A549 (cell line): Measurements from ENCODE around the gene DNAAF5. TPM values are rescaled to one million over a fixed set of nuclear protein-coding genes. Genes with fewer than 3 reads are reported as not detected.

Source experiments
- ATAC-seq, 2 experiments: fragments of 200-7000 bp in 1 of 2; fragments of >200 bp in 1 of 2; cut with Nextera tagmentation in 1 of 2; cut with Tn5 transposase in 1 of 2; 3 replicates each; pipeline versions ENCODE4 v1.8.0 to v1.9.1; 2018 to 2020; ENCODE audit warnings: mild to moderate bottlenecking in 1 of 2, moderate library complexity in 1 of 2
- CTCF ChIA-PET: fragments of 300-600 bp; sonication (Branson Sonifier 250); formaldehyde crosslinking; extraction: SDS; loops from one replicate; lab custom pipeline; 2021; ENCODE audit warnings: antibody characterized with exemption, inconsistent platforms; lab: Yijun Ruan, JAX
- POLR2A ChIA-PET: fragments of 350-600 bp; formaldehyde crosslinking; extraction: SDS; loops from one replicate; lab custom pipeline; 2021; ENCODE audit warnings: antibody characterized with exemption, inconsistent platforms; lab: Yijun Ruan, JAX
- DNase-seq, 2 experiments: peaks; one replicate each; pipeline versions ENCODE4 v3.0.0 to v3.0.0-alpha.2; 2011 to 2016; ENCODE audit warnings: low read depth in 1 of 2, low spot score in 1 of 2
- FAIRE-seq: peaks from 2 replicates; lab custom pipeline; 2011; peaks lifted over from hg19 to GRCh38; lab: Jason Lieb, UNC
- H3K27ac ChIP-seq, 2 experiments: fragments of >200 bp; sonication (Bioruptor Twin); formaldehyde crosslinking; 3 replicates each; pipeline ENCODE4 v1.5.1; 2016 to 2017
- H3K4me1 ChIP-seq: fragments of >200 bp; sonication (Bioruptor Twin); formaldehyde crosslinking; 3 replicates; pipeline ENCODE4 v1.6.1; 2016
- H3K4me2 ChIP-seq: fragments of >200 bp; sonication (Bioruptor Twin); formaldehyde crosslinking; 3 replicates; pipeline ENCODE4 v1.6.1; 2016
- H3K4me3 ChIP-seq: fragments of >200 bp; sonication (Bioruptor Twin); formaldehyde crosslinking; 3 replicates; pipeline ENCODE4 v1.5.1; 2016
- H3K9me3 ChIP-seq: fragments of >200 bp; sonication (Bioruptor Twin); formaldehyde crosslinking; 3 replicates; pipeline ENCODE4 v1.6.1; 2016
- BCL3 ChIP-seq: fragments of >200 bp; sonication (Bioruptor Twin); formaldehyde crosslinking; IDR thresholded peaks from 3 replicates; pipeline ENCODE4 v1.6.1; 2016
- BHLHE40 ChIP-seq: IDR thresholded peaks from 2 replicates; pipeline ENCODE4 v1.6.1; 2012; ENCODE audit warnings: low read depth, low read length, inconsistent platforms
- CBX8 ChIP-seq: fragments of 200-600 bp; sonication (generic); IDR thresholded peaks from 2 replicates; pipeline ENCODE4 v1.6.1; 2016
- ESRRA ChIP-seq: fragments of 150-350 bp; IDR thresholded peaks from 2 replicates; pipeline ENCODE4 v1.6.1; 2014; ENCODE audit warnings: mild to moderate bottlenecking, low read length, borderline replicate concordance
- FOSB ChIP-seq: fragments of 250-450 bp; sonication (Bioruptor Pico); IDR thresholded peaks from 2 replicates; pipeline ENCODE4 v1.5.0; 2020; ENCODE audit warnings: mild to moderate bottlenecking, moderate library complexity
- FOSL2 ChIP-seq, 2 experiments: fragments of 450-650 bp in 1 of 2; fragments of >200 bp in 1 of 2; sonication (Bioruptor Twin) in 1 of 2; formaldehyde crosslinking; IDR thresholded peaks; 2 replicates each; pipeline versions ENCODE4 v1.5.0 to v1.6.1; 2016 to 2020; ENCODE audit warnings: mild to moderate bottlenecking in 1 of 2, moderate library complexity in 1 of 2
- FOXS1 ChIP-seq: fragments of 250-450 bp; sonication (Bioruptor Pico); IDR thresholded peaks from 2 replicates; pipeline ENCODE4 v1.5.0; 2020; ENCODE audit warnings: mild to moderate bottlenecking, moderate library complexity
- KDM1A ChIP-seq: fragments of 200-600 bp; sonication (generic); IDR thresholded peaks from 2 replicates; pipeline ENCODE4 v1.6.1; 2016; ENCODE audit warnings: low read depth, mild to moderate bottlenecking
- KDM5A ChIP-seq: fragments of 200-600 bp; sonication (generic); IDR thresholded peaks from 2 replicates; pipeline ENCODE4 v1.6.1; 2016; ENCODE audit warnings: antibody characterized with exemption, mild to moderate bottlenecking
- MAFK ChIP-seq: fragments of 450-650 bp; IDR thresholded peaks from 2 replicates; pipeline ENCODE4 v1.6.1; 2014; ENCODE audit not compliant: partially characterized antibody
- MAX ChIP-seq: IDR thresholded peaks from 2 replicates; pipeline ENCODE4 v1.6.1; 2012
- NFE2L2 ChIP-seq: fragments of 150-350 bp; conservative IDR thresholded peaks from 2 replicates; pipeline ENCODE4 v1.6.1; 2014; ENCODE audit warnings: low read length
- NR3C1 ChIP-seq: fragments of >200 bp; sonication (Bioruptor Twin); formaldehyde crosslinking; IDR thresholded peaks from 3 replicates; pipeline ENCODE4 v1.6.1; 2017
- PBX3 ChIP-seq: IDR thresholded peaks from 2 replicates; pipeline ENCODE4 v1.6.1; 2012
- PHF8 ChIP-seq: fragments of 200-600 bp; sonication (generic); IDR thresholded peaks from 2 replicates; pipeline ENCODE4 v1.6.1; 2016; ENCODE audit warnings: low read depth, mild to moderate bottlenecking, antibody characterized with exemption, moderate library complexity, borderline replicate concordance
- POLR2A ChIP-seq: IDR thresholded peaks from 2 replicates; pipeline ENCODE4 v1.6.1; 2012; ENCODE audit warnings: mild to moderate bottlenecking, low read length
- POLR2AphosphoS2 ChIP-seq: conservative IDR thresholded peaks from 2 replicates; pipeline ENCODE4 v1.6.1; 2012; ENCODE audit warnings: low read length, improper control_type of control experiment, inconsistent platforms
- RARB ChIP-seq: fragments of 250-450 bp; sonication (Bioruptor Pico); IDR thresholded peaks from 2 replicates; pipeline ENCODE4 v1.8.0; 2021; ENCODE audit warnings: mild to moderate bottlenecking, moderate library complexity
- RNF2 ChIP-seq: fragments of 200-600 bp; sonication (generic); IDR thresholded peaks from 2 replicates; pipeline ENCODE4 v1.6.1; 2016; ENCODE audit warnings: low read depth, mild to moderate bottlenecking, antibody characterized with exemption, moderate library complexity, borderline replicate concordance
- SREBF2 ChIP-seq: fragments of 450-650 bp; IDR thresholded peaks from 2 replicates; pipeline ENCODE4 v1.6.1; 2014; ENCODE audit warnings: mild to moderate bottlenecking, moderate library complexity
- TP53 ChIP-seq: fragments of 250-450 bp; sonication (Bioruptor Pico); IDR thresholded peaks from 2 replicates; pipeline ENCODE4 v1.5.0; 2021; ENCODE audit warnings: mild to moderate bottlenecking, moderate library complexity
- ZC3H11A ChIP-seq: fragments of 450-650 bp; IDR thresholded peaks from 2 replicates; pipeline ENCODE4 v1.6.1; 2014; ENCODE audit warnings: antibody characterized with exemption, mild to moderate bottlenecking
- ZFP36 ChIP-seq: fragments of 450-650 bp; IDR thresholded peaks from 2 replicates; pipeline ENCODE4 v1.6.1; 2014; ENCODE audit warnings: borderline replicate concordance; ENCODE audit not compliant: partially characterized antibody
- ZSCAN20 ChIP-seq: fragments of 250-450 bp; sonication (Bioruptor Pico); IDR thresholded peaks from 2 replicates; pipeline ENCODE4 v1.8.0; 2022; ENCODE audit warnings: mild to moderate bottlenecking, moderate library complexity
- WGBS: methylation state at CpG from one replicate; pipeline ENCODE4 v1.1.6; 2017; ENCODE audit errors: missing lambda C conversion rate; 5-methylcytosine and 5-hydroxymethylcytosine counted together
- polyA plus RNA-seq, 4 experiments: library from polyadenylated mRNA; depleted of rRNA in 3 of 4; stranded (reverse); fragments of >200 nt; fragmentation: RNase III in 1 of 4; extraction: RNeasy Plus Mini Kit Qiagen cat#74134 plus additional on column Dnase treatment in 1 of 4; gene quantifications; 2 replicates in 3 of 4; 3 replicates in 1 of 4; pipeline ENCODE4 v1.2.3, GENCODE V29; 2011 to 2017

The DNAAF5 gene
- polyA plus RNA-seq, 2 of the 4 experiments (the other 2 are of a cell fraction): 27.8 to 34.7 TPM

- ChIA-PET CTCF (interaction anchor here (0.7 to 4.3 kb wide), 5 partner anchors 13 to 495 kb away, joined by 3 to 22 read pairs (median 5); no protein-coding TSS in a partner anchor), POLR2A (no interaction called here)
- peak overlapping the region; percentile 97 for H3K4me3 ChIP-seq
- no peaks in the 10 kb centered on the region for H3K9me3 ChIP-seq
- peaks cover 17% of the 10 kb centered on the region for H3K4me1 ChIP-seq
- FAIRE-seq (no peak), DNase-seq (peak; percentile 97 to 98), ATAC-seq (peak; percentile 91 to 95)
- H3K4me2 ChIP-seq: peak overlapping the region; percentile 95
- H3K27ac ChIP-seq: peak overlapping the region; percentile 89 to 95
- TF ChIP-seq NR3C1 (no peak), ZSCAN20 (CRISPR knock-in tag) (no peak), KDM1A (no peak), ESRRA (no peak), POLR2AphosphoS2 (no peak), SREBF2 (no peak), MAX (0 out of 2 replicates have a peak, but pooled peaks have one; percentile 21), BHLHE40 (no peak), RARB (CRISPR knock-in tag) (no peak), RNF2 (no peak), POLR2A (peak; percentile 53), ZFP36 (no peak), ZC3H11A (no peak), NFE2L2 (no peak), PBX3 (no peak), BCL3 (peak; percentile 78; the same call in 1 of the 3 replicates), CBX8 (no peak), KDM5A (no peak), FOSB (CRISPR knock-in tag) (no peak), MAFK (no peak), PHF8 (no peak)
- WGBS: no CpG with 5 or more reads among the region's 51 CpGs
Measured at GRCh38 chr7:816300-816750, 89.8 kb downstream of the DNAAF5 start.

- CTCF ChIA-PET: interaction anchor here (0.7 to 4.3 kb wide), 7 partner anchors 9 to 495 kb away, joined by 3 to 22 read pairs (median 4); no protein-coding TSS in a partner anchor
- H3K4me2 ChIP-seq: peak overlapping the region; percentile 95
- H3K4me3 ChIP-seq: peak overlapping the region; percentile 97
- WGBS: 6% methylated on average over 20 of the region's 88 CpGs
- peak; percentile 4 to 32; a peak in 1 of 6 replicates for ATAC-seq
- peak overlapping the region; percentile 89 to 95 for H3K27ac ChIP-seq
- H3K4me1 ChIP-seq: peaks cover 17% of the 10 kb centered on the region
- POLR2A ChIA-PET: no interaction called here
- FAIRE-seq: no peak
- TF ChIP-seq POLR2A: no peak
- TF ChIP-seq MAFK: no peak
- TF ChIP-seq TP53 (CRISPR knock-in tag): no peak
- TF ChIP-seq FOXS1 (CRISPR knock-in tag): no peak
- TF ChIP-seq RARB (CRISPR knock-in tag): no peak
- TF ChIP-seq FOSL2 (IDR thresholded peaks at IDR 0.05): no peak
- TF ChIP-seq FOSL2 (CRISPR knock-in tag; IDR thresholded peaks at IDR 0.05): no peak
- DNase-seq: peak; percentile 28 to 29
- H3K9me3 ChIP-seq: no peaks in the 10 kb centered on the region
Measured at GRCh38 chr7:816751-817671, 90.5 kb downstream of the DNAAF5 start.
